Measurements from ENCODE around the gene FOXN4. TPM values are rescaled to one million over a fixed set of nuclear protein-coding genes. Genes with fewer than 3 reads are reported as not detected.

The FOXN4 gene
- polyA plus RNA-seq, 1 donor = 0.10 TPM

DNA sequence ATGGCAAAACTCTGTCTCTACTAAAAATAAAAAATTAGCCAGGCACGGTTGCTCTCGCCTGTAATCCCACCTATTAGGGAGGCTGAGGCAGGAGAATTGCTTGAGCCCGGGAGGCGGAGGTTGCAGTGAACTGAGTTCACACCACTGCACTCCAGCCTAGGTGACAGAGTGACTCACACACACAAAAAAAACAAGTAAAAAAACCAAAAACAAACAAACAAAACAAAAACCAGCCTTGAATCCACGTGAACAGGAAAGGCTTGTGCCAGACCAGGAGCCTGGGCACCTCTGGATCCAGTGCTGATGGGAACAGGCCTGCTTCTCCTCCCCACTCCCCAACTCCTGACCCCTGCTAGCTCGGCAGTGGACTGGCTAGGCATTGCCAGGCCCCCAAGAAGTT is 3.5 kb downstream of the FOXN4 start:
- Histone ChIP-seq H3K27me3 (ENCODE audit: control insufficient read depth, insufficient read depth, low read length) (peaks cover 70% of the 10 kb centered on the region), H3K27ac (ENCODE audit: low read length) (no peak overlapping the region), H3K4me3 (ENCODE audit: low read length) (no peak overlapping the region), H3K9me3 (ENCODE audit: control insufficient read depth, low read depth, low read length) (peaks cover 4% of the 10 kb centered on the region), H3K4me1 (ENCODE audit: control insufficient read depth, insufficient read depth, low read length) (peaks cover 5% of the 10 kb centered on the region), H3K36me3 (ENCODE audit: control insufficient read depth, insufficient read depth, low read length) (no peaks in the 10 kb centered on the region)
- no peak for DNase-seq
- no CpG with 5 or more reads among the region's 6 CpGs for WGBS (ENCODE audit: insufficient coverage, low lambda C conversion rate)

DNA sequence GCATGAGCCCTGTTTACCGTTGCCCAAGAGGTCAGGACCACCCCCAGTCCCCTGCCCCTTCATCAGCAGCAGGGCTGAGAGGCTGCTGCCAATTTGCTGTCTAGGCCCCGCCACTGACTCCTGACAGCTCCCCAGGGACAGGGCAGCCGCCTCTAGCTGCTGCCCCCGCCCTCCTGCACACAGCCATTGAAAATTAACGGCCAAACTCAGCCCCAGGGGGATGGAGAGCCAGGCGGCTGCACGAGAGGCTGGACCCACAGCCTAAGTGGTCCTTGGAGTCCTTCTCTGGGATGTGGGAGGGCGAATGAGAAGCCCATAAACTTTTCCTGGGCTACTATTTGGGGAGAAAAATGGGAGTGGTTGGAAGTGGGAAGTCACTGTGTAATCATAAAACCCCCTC is 4.6 kb downstream of the FOXN4 start:
- no peak overlapping the region for H3K4me3 ChIP-seq (ENCODE audit: low read length)
- WGBS (ENCODE audit: insufficient coverage, low lambda C conversion rate) = 60% methylated on average over 1 of the region's 8 CpGs
- H3K27ac ChIP-seq (ENCODE audit: low read length) = no peak overlapping the region
- H3K9me3 ChIP-seq (ENCODE audit: control insufficient read depth, low read depth, low read length) = no peaks in the 10 kb centered on the region
- no peak for DNase-seq
- H3K4me1 ChIP-seq (ENCODE audit: control insufficient read depth, insufficient read depth, low read length) = no peaks in the 10 kb centered on the region
- peaks cover 63% of the 10 kb centered on the region for H3K27me3 ChIP-seq (ENCODE audit: control insufficient read depth, insufficient read depth, low read length)
- no peaks in the 10 kb centered on the region for H3K36me3 ChIP-seq (ENCODE audit: control insufficient read depth, insufficient read depth, low read length)

DNA sequence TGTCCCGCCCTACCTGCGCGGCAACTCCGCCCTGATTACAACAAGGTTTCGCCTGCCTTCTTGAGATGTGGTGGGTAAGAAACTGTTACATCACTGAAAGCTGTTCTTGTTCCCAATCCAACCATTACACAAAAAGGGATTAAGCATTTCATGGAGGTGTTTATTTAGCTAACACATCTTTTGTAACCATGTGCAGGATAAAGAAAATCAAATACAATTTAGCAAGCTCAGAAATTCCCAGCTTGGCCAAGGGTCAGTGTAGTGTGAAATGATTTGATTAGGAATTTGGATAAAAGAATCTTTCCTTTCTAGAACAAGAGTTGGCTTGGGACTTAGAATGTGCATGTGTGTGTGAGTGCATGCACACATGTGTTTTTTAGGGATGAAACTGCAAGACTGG is 6.3 kb downstream of the FOXN4 start:
- DNase-seq = no peak
- Histone ChIP-seq H3K27ac (ENCODE audit: low read length) (no peak overlapping the region), H3K27me3 (ENCODE audit: control insufficient read depth, insufficient read depth, low read length) (peaks cover 46% of the 10 kb centered on the region)

DNA sequence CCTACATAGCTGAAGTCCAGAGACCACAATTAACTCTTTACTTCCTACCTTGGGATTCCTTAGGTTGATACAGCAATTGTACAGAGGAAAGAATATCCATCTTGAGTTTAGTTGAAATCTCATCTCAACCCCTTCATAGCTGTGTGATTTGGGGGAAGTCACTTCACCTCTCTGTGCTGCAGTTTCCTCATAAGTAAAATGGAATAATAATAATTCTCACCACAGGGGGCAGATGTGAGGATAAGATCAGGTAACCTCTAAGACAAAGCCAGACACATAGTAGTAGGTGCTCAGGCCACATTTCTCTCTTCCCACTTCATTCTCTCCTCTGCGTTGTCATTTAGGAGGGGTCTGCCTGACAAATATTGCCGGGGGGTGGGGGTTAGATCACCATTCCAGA is 6.7 kb downstream of the FOXN4 start:
- H3K36me3 ChIP-seq (ENCODE audit: control insufficient read depth, insufficient read depth, low read length) = no peaks in the 10 kb centered on the region
- H3K4me1 ChIP-seq (ENCODE audit: control insufficient read depth, insufficient read depth, low read length) = no peaks in the 10 kb centered on the region
- peaks cover 42% of the 10 kb centered on the region for H3K27me3 ChIP-seq (ENCODE audit: control insufficient read depth, insufficient read depth, low read length)
- H3K4me3 ChIP-seq (ENCODE audit: low read length) = no peak overlapping the region
- DNase-seq = no peak
- H3K27ac ChIP-seq (ENCODE audit: low read length) = no peak overlapping the region
- no peaks in the 10 kb centered on the region for H3K9me3 ChIP-seq (ENCODE audit: control insufficient read depth, low read depth, low read length)
- WGBS (ENCODE audit: insufficient coverage, low lambda C conversion rate) = no CpG with 5 or more reads among the region's 2 CpGs

More for the DNA sequence above, 6.3 kb downstream of the FOXN4 start:
- Histone ChIP-seq H3K4me1 (ENCODE audit: control insufficient read depth, insufficient read depth, low read length) (no peaks in the 10 kb centered on the region), H3K4me3 (ENCODE audit: low read length) (no peak overlapping the region), H3K36me3 (ENCODE audit: control insufficient read depth, insufficient read depth, low read length) (no peaks in the 10 kb centered on the region), H3K9me3 (ENCODE audit: control insufficient read depth, low read depth, low read length) (no peaks in the 10 kb centered on the region)
- WGBS (ENCODE audit: insufficient coverage, low lambda C conversion rate) = no CpG with 5 or more reads among the region's 5 CpGs

DNA sequence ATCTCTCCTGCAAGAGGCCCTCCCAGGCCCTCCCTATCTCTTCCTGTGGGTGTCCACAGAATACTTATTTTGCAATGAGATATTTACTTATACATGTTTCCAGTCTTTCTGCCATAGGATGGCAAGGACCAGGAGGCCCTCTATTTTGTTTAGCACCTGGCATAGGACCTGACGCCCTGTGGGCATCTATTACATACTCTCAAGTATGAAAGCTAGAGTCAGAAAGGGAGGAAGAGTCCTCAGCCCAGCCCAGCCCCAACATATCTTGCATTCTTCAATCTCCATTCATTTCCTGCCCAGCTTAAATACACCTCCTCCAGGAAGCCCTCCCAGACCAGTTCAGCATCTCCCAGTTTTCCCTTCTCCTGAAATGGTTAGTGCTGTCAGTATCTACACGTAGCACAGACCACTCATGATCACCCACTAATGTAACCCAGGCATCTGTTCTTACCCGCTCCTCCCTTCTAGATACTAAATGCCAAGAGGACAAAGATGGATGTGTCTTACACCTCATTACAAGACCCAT is 7.4 kb downstream of the FOXN4 start:
- H3K9me3 ChIP-seq (ENCODE audit: control insufficient read depth, low read depth, low read length) = no peaks in the 10 kb centered on the region
- H3K27ac ChIP-seq (ENCODE audit: low read length) = no peak overlapping the region
- DNase-seq = no peak
- no CpG with 5 or more reads among the region's 3 CpGs for WGBS (ENCODE audit: insufficient coverage, low lambda C conversion rate)
- H3K4me1 ChIP-seq (ENCODE audit: control insufficient read depth, insufficient read depth, low read length) = no peaks in the 10 kb centered on the region
- H3K27me3 ChIP-seq (ENCODE audit: control insufficient read depth, insufficient read depth, low read length) = peaks cover 36% of the 10 kb centered on the region
- no peak overlapping the region for H3K4me3 ChIP-seq (ENCODE audit: low read length)
- H3K36me3 ChIP-seq (ENCODE audit: control insufficient read depth, insufficient read depth, low read length) = no peaks in the 10 kb centered on the region

DNA sequence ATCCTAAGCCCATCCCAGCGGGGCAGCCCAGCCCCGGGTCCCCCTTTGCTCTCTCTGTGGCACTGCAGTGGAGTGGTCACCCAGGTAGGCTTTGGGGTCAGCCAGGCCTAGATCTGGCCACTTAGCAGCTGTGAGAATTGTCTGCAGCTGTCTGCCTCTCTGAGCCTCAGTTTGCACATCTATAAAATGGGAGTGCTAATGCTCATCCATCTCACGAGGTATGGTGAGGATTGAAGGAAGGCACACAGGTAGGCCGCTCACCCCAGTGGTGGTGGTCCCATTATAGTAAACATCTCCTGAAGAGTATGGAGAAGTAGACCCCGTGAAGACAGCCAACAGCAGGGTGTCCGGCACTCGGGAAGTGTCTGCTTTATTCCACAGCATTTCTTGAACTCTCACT is 9.2 kb downstream of the FOXN4 start:
- no peak overlapping the region for H3K4me3 ChIP-seq (ENCODE audit: low read length)
- no peaks in the 10 kb centered on the region for H3K4me1 ChIP-seq (ENCODE audit: control insufficient read depth, insufficient read depth, low read length)
- H3K27ac ChIP-seq (ENCODE audit: low read length) = no peak overlapping the region
- H3K27me3 ChIP-seq (ENCODE audit: control insufficient read depth, insufficient read depth, low read length) = peaks cover 20% of the 10 kb centered on the region
- whole genome bisulfite sequencing (ENCODE audit: insufficient coverage, low lambda C conversion rate) = no CpG with 5 or more reads among the region's 7 CpGs
- no peaks in the 10 kb centered on the region for H3K36me3 ChIP-seq (ENCODE audit: control insufficient read depth, insufficient read depth, low read length)
- H3K9me3 ChIP-seq (ENCODE audit: control insufficient read depth, low read depth, low read length) = no peaks in the 10 kb centered on the region
- DNase-seq = no peak

DNA sequence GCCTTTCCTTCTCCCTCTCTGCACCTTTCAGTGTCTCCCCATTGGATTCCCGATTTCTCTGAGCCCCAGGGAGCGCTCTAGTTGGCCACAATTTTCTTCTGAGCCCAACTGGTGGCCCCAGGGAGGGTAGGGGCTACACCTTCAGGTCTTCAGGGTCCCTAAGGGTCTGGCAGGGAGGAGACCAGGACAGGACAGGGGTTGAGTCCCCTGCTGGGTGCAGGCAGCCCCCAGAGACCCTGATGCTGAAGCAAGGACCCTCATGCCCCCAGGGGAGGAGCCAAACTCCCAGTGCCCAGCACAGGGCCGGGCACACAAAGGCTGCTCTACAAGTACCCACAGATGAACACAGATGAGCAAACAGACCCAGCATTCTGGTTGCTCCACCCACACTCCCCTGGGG is 12.7 kb downstream of the FOXN4 start:
- H3K4me3 ChIP-seq (ENCODE audit: low read length) = no peak overlapping the region
- H3K9me3 ChIP-seq (ENCODE audit: control insufficient read depth, low read depth, low read length) = no peaks in the 10 kb centered on the region
- DNase-seq = no peak
- peaks cover 3% of the 10 kb centered on the region for H3K4me1 ChIP-seq (ENCODE audit: control insufficient read depth, insufficient read depth, low read length)
- no peak overlapping the region for H3K27ac ChIP-seq (ENCODE audit: low read length)
- H3K36me3 ChIP-seq (ENCODE audit: control insufficient read depth, insufficient read depth, low read length) = no peaks in the 10 kb centered on the region
- peaks cover 9% of the 10 kb centered on the region for H3K27me3 ChIP-seq (ENCODE audit: control insufficient read depth, insufficient read depth, low read length)
- WGBS (ENCODE audit: insufficient coverage, low lambda C conversion rate) = no CpG with 5 or more reads among the region's 3 CpGs

DNA sequence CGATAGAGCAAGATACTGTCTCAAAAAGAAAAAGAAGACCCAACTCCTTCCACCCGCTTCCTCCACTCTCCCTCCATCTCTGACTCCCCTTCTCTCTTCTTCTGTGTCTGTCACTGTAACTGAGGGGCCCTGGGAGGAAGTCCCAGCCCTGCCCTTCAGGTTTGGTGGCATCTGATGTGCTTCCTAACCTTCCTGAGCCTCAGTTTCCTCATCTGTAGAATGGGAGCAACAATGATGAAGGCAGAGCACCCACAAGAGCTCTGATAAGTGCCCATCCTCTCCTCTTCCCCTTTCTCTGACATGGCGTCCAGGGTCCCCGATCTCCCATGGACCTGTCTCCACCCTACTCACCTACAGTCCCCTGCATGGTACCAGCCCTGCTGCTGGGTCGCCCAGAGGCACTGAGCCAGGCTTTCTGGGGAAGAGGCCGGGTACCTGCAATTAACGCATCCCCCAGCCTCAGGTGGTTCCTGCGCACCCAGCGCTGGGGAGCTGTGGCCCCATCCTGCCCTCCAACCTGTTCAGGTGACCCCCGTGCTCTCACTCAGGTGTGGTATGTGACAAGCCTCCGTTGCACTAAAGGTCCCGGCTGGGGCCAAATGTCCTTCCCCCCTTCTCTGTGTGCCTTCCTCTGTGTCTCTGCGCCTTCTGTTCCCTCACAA is 13.2 kb downstream of the FOXN4 start:
- no CpG with 5 or more reads among the region's 13 CpGs for WGBS (ENCODE audit: insufficient coverage, low lambda C conversion rate)

DNA sequence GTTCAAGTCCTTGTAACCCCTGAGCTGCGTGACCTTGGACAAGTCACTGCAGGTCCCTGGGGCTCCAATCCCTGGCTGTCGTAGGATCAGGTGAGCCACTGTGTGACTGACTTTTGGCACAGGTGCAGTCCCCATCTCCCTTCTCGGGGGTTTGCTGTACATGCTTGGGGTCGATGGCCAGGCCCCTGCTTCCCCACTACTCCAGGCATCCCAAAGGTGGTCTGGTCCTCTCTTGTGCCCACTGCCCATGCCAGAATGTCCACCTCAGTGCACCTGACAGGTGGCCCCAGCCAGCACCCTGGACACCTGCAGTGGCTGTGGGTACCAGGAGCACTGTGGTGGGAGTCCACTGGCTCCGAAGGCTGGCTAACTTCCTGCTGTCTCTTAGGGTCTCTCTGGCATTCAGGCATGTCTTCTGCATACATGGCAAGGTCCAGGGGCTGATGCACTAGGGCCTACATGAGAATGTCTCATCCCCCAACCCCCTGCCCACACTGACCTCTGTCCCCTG is 14.7 kb downstream of the FOXN4 start:
- Histone ChIP-seq H3K4me1 (ENCODE audit: control insufficient read depth, insufficient read depth, low read length) (peaks cover 3% of the 10 kb centered on the region), H3K36me3 (ENCODE audit: control insufficient read depth, insufficient read depth, low read length) (no peaks in the 10 kb centered on the region), H3K27ac (ENCODE audit: low read length) (no peak overlapping the region), H3K27me3 (ENCODE audit: control insufficient read depth, insufficient read depth, low read length) (peaks cover 20% of the 10 kb centered on the region), H3K9me3 (ENCODE audit: control insufficient read depth, low read depth, low read length) (no peaks in the 10 kb centered on the region), H3K4me3 (ENCODE audit: low read length) (no peak overlapping the region)
- no CpG with 5 or more reads among the region's 5 CpGs for WGBS (ENCODE audit: insufficient coverage, low lambda C conversion rate)
- DNase-seq = no peak

More for the DNA sequence above, 13.2 kb downstream of the FOXN4 start:
- Histone ChIP-seq H3K36me3 (ENCODE audit: control insufficient read depth, insufficient read depth, low read length) (no peaks in the 10 kb centered on the region), H3K4me1 (ENCODE audit: control insufficient read depth, insufficient read depth, low read length) (peaks cover 3% of the 10 kb centered on the region), H3K27ac (ENCODE audit: low read length) (no peak overlapping the region), H3K9me3 (ENCODE audit: control insufficient read depth, low read depth, low read length) (no peaks in the 10 kb centered on the region), H3K27me3 (ENCODE audit: control insufficient read depth, insufficient read depth, low read length) (peaks cover 14% of the 10 kb centered on the region), H3K4me3 (ENCODE audit: low read length) (no peak overlapping the region)
- no peak for DNase-seq

DNA sequence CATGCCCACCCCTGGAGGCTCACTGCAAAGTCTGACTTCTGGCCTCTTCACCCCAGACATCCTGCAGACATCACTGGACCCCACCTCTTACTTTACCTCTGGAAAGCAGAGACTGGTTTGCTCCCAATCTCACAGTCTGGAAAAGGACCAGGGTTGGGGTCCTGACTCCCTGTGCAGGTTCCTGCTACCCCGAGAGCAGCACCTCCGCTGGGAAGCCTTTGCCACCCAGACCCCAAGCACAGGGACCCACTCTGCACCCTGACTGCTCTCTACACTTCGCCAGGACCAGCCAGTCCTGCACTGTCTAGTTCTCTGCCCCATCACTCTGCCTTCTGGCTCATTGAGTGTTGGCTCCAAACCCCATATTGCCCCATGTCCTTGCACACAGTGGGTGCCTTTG is 16.0 kb downstream of the FOXN4 start:
- Histone ChIP-seq H3K27me3 (ENCODE audit: control insufficient read depth, insufficient read depth, low read length) (peaks cover 20% of the 10 kb centered on the region), H3K4me1 (ENCODE audit: control insufficient read depth, insufficient read depth, low read length) (peaks cover 3% of the 10 kb centered on the region), H3K36me3 (ENCODE audit: control insufficient read depth, insufficient read depth, low read length) (no peaks in the 10 kb centered on the region), H3K9me3 (ENCODE audit: control insufficient read depth, low read depth, low read length) (no peaks in the 10 kb centered on the region), H3K27ac (ENCODE audit: low read length) (no peak overlapping the region), H3K4me3 (ENCODE audit: low read length) (no peak overlapping the region)
- DNase-seq = no peak
- no CpG with 5 or more reads among the region's 3 CpGs for WGBS (ENCODE audit: insufficient coverage, low lambda C conversion rate)

DNA sequence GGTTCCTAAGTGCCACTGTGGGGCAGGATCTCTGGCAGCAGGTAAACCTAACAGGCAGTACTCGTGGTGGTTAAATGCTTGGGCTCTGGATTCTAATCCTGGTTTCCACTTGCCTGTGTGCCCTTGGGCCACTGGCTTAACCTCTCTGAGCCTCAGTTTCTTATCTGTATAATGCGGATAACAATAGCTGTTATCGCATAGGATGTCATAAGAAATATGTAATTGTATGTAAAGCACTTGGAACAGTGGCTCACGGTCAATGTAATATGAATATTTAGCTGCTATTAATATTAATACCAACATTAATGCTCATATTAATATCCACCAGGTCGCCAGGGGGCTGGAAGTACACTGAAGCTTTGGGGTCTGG is 16.8 kb downstream of the FOXN4 start:
- DNase-seq = no peak
- Histone ChIP-seq H3K27ac (ENCODE audit: low read length) (no peak overlapping the region), H3K36me3 (ENCODE audit: control insufficient read depth, insufficient read depth, low read length) (no peaks in the 10 kb centered on the region), H3K4me3 (ENCODE audit: low read length) (no peak overlapping the region), H3K27me3 (ENCODE audit: control insufficient read depth, insufficient read depth, low read length) (peaks cover 20% of the 10 kb centered on the region), H3K9me3 (ENCODE audit: control insufficient read depth, low read depth, low read length) (no peaks in the 10 kb centered on the region), H3K4me1 (ENCODE audit: control insufficient read depth, insufficient read depth, low read length) (peaks cover 3% of the 10 kb centered on the region)
- WGBS (ENCODE audit: insufficient coverage, low lambda C conversion rate) = no CpG with 5 or more reads among the region's 5 CpGs
